Body of pancreas (tissue), 4 donors: ENCODE data around the gene GRIA4. TPM values are rescaled to one million over a fixed set of nuclear protein-coding genes. Genes with fewer than 3 reads are reported as not detected.

Source experiments
- ATAC-seq: fragments of 150-250 bp; one replicate; pipeline ENCODE4 v1.9.1; 2016
- DNase-seq, 4 donors: peaks; one replicate each; pipeline ENCODE4 v3.0.0-alpha.2; 2019
- H3K27ac ChIP-seq, 4 donors: fragments of 200-600 bp; sonication (generic); 1 replicate in 3 of 4; 2 replicates in 1 of 4; pipeline versions ENCODE4 v1.5.1 to v1.6.1; 2016 to 2019; ENCODE audit warnings: mild to moderate bottlenecking in 1 of 4, mixed read lengths in 1 of 4, moderate library complexity in 1 of 4
- H3K27me3 ChIP-seq, 2 donors: fragments of 200-600 bp; sonication (generic); one replicate each; pipeline ENCODE4 v1.6.0; 2016; ENCODE audit warnings: mild to moderate bottlenecking in 1 of 2
- H3K36me3 ChIP-seq, 2 donors: fragments of 200-600 bp; sonication (generic); replicated peaks in 1 of 2; 2 replicates each; pipeline ENCODE4 v1.5.1; 2016; ENCODE audit warnings: low read depth in 2 of 2; ENCODE audit not compliant: insufficient read depth in 1 of 2
- H3K4me1 ChIP-seq: fragments of 200-600 bp; sonication (generic); one replicate; pipeline ENCODE4 v1.6.0; 2016
- H3K4me3 ChIP-seq, 2 donors: fragments of 200-600 bp; sonication (generic); 1 replicate in 1 of 2; 2 replicates in 1 of 2; pipeline ENCODE4 v1.5.1; 2016 to 2019
- H3K9me3 ChIP-seq, 3 donors: fragments of 200-600 bp; sonication (generic); 1 replicate in 2 of 3; 2 replicates in 1 of 3; pipeline ENCODE4 v1.5.1; 2016
- POLR2A ChIP-seq, 3 donors: fragments of 450-650 bp; IDR thresholded peaks; one replicate each; pipeline ENCODE4 v1.6.1; 2016; ENCODE audit warnings: antibody characterized with exemption in 3 of 3, mild to moderate bottlenecking in 2 of 3
- WGBS, 2 donors: methylation state at CpG; one replicate each; pipeline ENCODE4 v1.1.5; 2017; 5-methylcytosine and 5-hydroxymethylcytosine counted together
- intact Hi-C: fragments of 100-400 bp; cut with DNase I; formaldehyde crosslinking; loops from one replicate; pipeline ENCODE4 v1.15.1; 2023
- total RNA-seq, 2 donors: library from RNA; depleted of rRNA; stranded (reverse); fragments of >200 nt; gene quantifications; one replicate each; pipeline ENCODE4 v1.1.0, GENCODE V29; 2016
- TF ChIP-seq, protein P1 (sequence below), 7 experiments: fragments of 450-650 bp in 4 of 7; fragments of 200-600 bp in 3 of 7; sonication (generic) in 3 of 7; IDR thresholded peaks; one replicate each; pipeline ENCODE4 v1.5.1; 2016 to 2019; ENCODE audit warnings: antibody characterized with exemption in 7 of 7

The GRIA4 gene
- total RNA-seq, 2 donors from 2014 or later, result 0.26 TPM; not detected in 1

DNA sequence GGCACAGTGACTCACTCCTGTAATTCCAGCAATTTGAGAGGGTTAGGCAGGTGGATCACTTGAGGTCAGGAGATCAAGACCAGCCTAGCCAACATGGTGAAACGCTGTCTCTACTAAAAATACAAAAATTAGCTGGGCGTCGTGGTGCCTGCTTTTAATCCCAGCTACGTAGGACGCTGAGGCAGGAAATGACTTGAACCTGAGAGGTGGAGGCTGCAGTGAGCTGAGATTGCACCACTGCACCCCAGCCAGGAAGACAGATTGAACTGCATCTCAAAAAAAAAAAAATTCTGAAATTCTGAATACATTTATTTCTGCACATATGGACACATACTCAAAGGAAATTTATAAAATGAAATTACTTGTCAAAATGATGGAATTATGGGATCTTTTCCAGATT lies 103.2 kb downstream of the GRIA4 start:
- H3K9me3 ChIP-seq, result no peaks in the 10 kb centered on the region
- H3K4me3 ChIP-seq, result no peak overlapping the region
- DNase-seq (no peak), ATAC-seq (no peak)
- H3K36me3 ChIP-seq, result no peaks in the 10 kb centered on the region
- no peak overlapping the region for H3K27ac ChIP-seq
- intact Hi-C loops, result no loop called here
- no peaks in the 10 kb centered on the region for H3K4me1 ChIP-seq
- TF ChIP-seq, protein P1, sequence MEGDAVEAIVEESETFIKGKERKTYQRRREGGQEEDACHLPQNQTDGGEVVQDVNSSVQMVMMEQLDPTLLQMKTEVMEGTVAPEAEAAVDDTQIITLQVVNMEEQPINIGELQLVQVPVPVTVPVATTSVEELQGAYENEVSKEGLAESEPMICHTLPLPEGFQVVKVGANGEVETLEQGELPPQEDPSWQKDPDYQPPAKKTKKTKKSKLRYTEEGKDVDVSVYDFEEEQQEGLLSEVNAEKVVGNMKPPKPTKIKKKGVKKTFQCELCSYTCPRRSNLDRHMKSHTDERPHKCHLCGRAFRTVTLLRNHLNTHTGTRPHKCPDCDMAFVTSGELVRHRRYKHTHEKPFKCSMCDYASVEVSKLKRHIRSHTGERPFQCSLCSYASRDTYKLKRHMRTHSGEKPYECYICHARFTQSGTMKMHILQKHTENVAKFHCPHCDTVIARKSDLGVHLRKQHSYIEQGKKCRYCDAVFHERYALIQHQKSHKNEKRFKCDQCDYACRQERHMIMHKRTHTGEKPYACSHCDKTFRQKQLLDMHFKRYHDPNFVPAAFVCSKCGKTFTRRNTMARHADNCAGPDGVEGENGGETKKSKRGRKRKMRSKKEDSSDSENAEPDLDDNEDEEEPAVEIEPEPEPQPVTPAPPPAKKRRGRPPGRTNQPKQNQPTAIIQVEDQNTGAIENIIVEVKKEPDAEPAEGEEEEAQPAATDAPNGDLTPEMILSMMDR (IDR thresholded peaks at IDR 0.05), result no peak
- TF ChIP-seq POLR2A (IDR thresholded peaks at IDR 0.05), result no peak
- 60 to 65% methylated on average over 5 of the region's 5 CpGs for WGBS, 2 donors
- H3K27me3 ChIP-seq, result no peaks in the 10 kb centered on the region

GRCh38 chr11:105713696-105714095 lies 103.8 kb downstream of the GRIA4 start:
- DNase-seq (no peak), ATAC-seq (no peak)
- H3K27ac ChIP-seq, result no peak overlapping the region
- no peaks in the 10 kb centered on the region for H3K9me3 ChIP-seq
- H3K27me3 ChIP-seq, result no peaks in the 10 kb centered on the region
- 83 to 89% methylated on average over 2 of the region's 2 CpGs for WGBS, 2 donors
- H3K4me1 ChIP-seq, result no peaks in the 10 kb centered on the region
- intact Hi-C loops, result no loop called here
- no peaks in the 10 kb centered on the region for H3K36me3 ChIP-seq
- TF ChIP-seq POLR2A (IDR thresholded peaks at IDR 0.05), result no peak
- TF ChIP-seq, protein P1 (IDR thresholded peaks at IDR 0.05), result no peak
- H3K4me3 ChIP-seq, result no peak overlapping the region

GRCh38 chr11:105718641-105719040 lies 108.8 kb downstream of the GRIA4 start:
- Histone ChIP-seq H3K27ac (no peak overlapping the region), H3K4me3 (no peak overlapping the region), H3K36me3 (no peaks in the 10 kb centered on the region), H3K9me3 (no peaks in the 10 kb centered on the region), H3K4me1 (no peaks in the 10 kb centered on the region), H3K27me3 (no peaks in the 10 kb centered on the region)
- WGBS, 2 donors, result 66 to 69% methylated on average over 5 of the region's 5 CpGs
- intact Hi-C loops, result no loop called here
- TF ChIP-seq POLR2A (IDR thresholded peaks at IDR 0.05), result no peak
- TF ChIP-seq, protein P1 (IDR thresholded peaks at IDR 0.05), result no peak
- DNase-seq, result no peak
- no peak for ATAC-seq

DNA sequence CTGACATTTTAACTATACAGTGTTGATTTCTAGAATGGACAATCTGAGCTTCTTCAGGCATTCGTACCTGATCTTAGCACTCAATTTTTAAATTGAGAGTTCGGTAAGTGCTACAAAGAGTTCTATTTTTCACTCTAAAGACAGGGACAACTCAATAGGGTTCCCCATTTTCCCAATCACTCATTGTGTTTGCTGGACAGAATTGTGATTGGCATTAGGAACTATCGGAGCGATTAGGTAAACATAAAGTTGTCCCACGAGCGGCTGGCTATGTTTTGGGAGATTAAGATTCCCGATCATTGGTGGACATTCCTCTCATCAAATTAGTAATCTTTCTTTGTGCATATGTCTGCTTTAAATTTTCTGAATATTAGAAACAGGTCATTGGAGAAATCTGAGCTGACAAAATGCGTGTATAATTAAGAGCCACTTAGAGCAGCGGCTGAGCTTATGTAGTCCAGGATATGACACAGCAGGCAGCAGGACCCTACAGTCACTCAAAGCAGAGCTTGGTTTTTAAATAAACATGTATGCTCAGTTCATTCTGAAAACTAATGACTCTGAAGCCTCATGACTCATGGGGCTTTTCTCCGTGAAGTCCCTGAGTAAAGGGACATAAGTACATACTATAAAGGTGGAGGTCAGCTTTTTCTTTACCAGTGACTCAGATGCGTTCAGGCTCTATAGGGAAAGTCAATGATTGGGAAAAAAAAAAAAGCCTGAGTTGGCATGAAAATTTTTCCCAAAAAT lies 109.4 kb downstream of the GRIA4 start:
- H3K9me3 ChIP-seq, result no peaks in the 10 kb centered on the region
- no peak overlapping the region for H3K27ac ChIP-seq
- H3K4me3 ChIP-seq, result no peak overlapping the region
- WGBS, 2 donors, result 57 to 70% methylated on average over 11 of the region's 11 CpGs
- H3K36me3 ChIP-seq, result no peaks in the 10 kb centered on the region
- ATAC-seq, result no peak
- TF ChIP-seq POLR2A (IDR thresholded peaks at IDR 0.05), result no peak
- TF ChIP-seq, protein P1 (IDR thresholded peaks at IDR 0.05), result no peak
- no peaks in the 10 kb centered on the region for H3K27me3 ChIP-seq
- H3K4me1 ChIP-seq, result no peaks in the 10 kb centered on the region
- intact Hi-C loops, result no loop called here
- no peak for DNase-seq

DNA sequence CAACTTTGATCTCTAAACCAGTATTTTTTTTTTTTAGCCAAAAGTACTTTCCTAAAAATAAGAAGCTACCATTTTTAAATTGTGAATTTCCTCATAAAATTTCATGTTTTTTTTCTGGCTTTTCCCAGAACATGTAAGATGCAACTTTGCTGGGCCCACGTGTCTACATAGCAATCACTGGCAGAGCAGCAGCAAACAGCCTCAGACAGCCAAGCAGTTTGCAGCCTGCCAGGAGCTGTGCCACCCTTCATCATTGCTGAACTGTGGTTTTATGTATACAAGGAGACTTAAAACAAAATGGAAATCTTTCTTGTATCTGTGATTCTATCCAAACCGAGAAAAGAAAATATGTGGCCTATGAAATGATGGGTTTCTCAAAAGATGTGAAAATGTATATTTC lies 110.2 kb downstream of the GRIA4 start:
- DNase-seq (no peak), ATAC-seq (no peak)
- 59% methylated on average over 2 of the region's 2 CpGs for WGBS, 2 donors
- no peaks in the 10 kb centered on the region for H3K27me3 ChIP-seq
- intact Hi-C loops, result no loop called here
- H3K4me1 ChIP-seq, result no peaks in the 10 kb centered on the region
- H3K36me3 ChIP-seq, result no peaks in the 10 kb centered on the region
- no peak overlapping the region for H3K27ac ChIP-seq
- TF ChIP-seq, protein P1 (IDR thresholded peaks at IDR 0.05), result no peak
- TF ChIP-seq POLR2A (IDR thresholded peaks at IDR 0.05), result no peak
- no peaks in the 10 kb centered on the region for H3K9me3 ChIP-seq
- no peak overlapping the region for H3K4me3 ChIP-seq
